Prostate gland (tissue), 2 donors: Measurements from ENCODE around the gene GDF2.

Experiments used
- CTCF ChIP-seq, 4 experiments: fragments of 200-600 bp in 2 of 4; fragments of 450-650 bp in 2 of 4; sonication (generic) in 2 of 4; IDR thresholded peaks; 1 replicate in 3 of 4; 2 replicates in 1 of 4; pipeline ENCODE4 v1.5.1; 2016 to 2019; ENCODE audit warnings: antibody characterized with exemption in 4 of 4, mild to moderate bottlenecking in 2 of 4, moderate library complexity in 2 of 4
- POLR2A ChIP-seq: fragments of 450-650 bp; IDR thresholded peaks from one replicate; pipeline ENCODE4 v1.6.1; 2016; ENCODE audit warnings: antibody characterized with exemption, mild to moderate bottlenecking
- POLR2AphosphoS5 ChIP-seq: sonication (generic); formaldehyde crosslinking; IDR thresholded peaks from one replicate; pipeline ENCODE4 v1.6.1; 2017; ENCODE audit warnings: antibody characterized with exemption

GRCh38 chr10:47287805-47288204, 34.4 kb upstream of the GDF2 start:
- TF ChIP-seq CTCF (IDR thresholded peaks at IDR 0.05): no peak
- no peak for TF ChIP-seq POLR2A
- TF ChIP-seq POLR2AphosphoS5: no peak
